NK-92 (cell line): ENCODE data around the gene SLC35E3.
"Not testable (repeated sequence)": the region's sequence is repeated elsewhere in the genome, so short reads cannot be mapped to it uniquely, and the experiment has no call there.

Experiments
- DNase-seq: peaks from one replicate; lab custom pipeline; 2025; ENCODE audit not compliant: unreplicated experiment; lab: John Stamatoyannopoulos, UW

SLC35E3 gene

GRCh38 chr12:68811573-68811972 lies 65.6 kb downstream of the SLC35E3 start:
- DNase-seq, result not testable (repeated sequence)

GRCh38 chr12:68812553-68813241 lies 66.7 kb downstream of the SLC35E3 start:
- DNase-seq, result no peak

- no peak for DNase-seq
Observed at GRCh38 chr12:68813242-68813593, 67.2 kb downstream of the SLC35E3 start.

- no peak for DNase-seq
Observed at GRCh38 chr12:68814490-68815231, 68.7 kb downstream of the SLC35E3 start.

GRCh38 chr12:68815232-68815927 lies 69.4 kb downstream of the SLC35E3 start:
- DNase-seq, result no peak

GRCh38 chr12:68815928-68816800 lies 70.2 kb downstream of the SLC35E3 start:
- DNase-seq, result no peak

- not testable (repeated sequence) for DNase-seq
Observed at GRCh38 chr12:68819481-68819880, 73.5 kb downstream of the SLC35E3 start.

GRCh38 chr12:68821357-68822188 lies 75.6 kb downstream of the SLC35E3 start:
- no peak for DNase-seq

- DNase-seq, result no peak
Observed at GRCh38 chr12:68823696-68824095, 77.7 kb downstream of the SLC35E3 start.

- no peak for DNase-seq
Observed at GRCh38 chr12:68824131-68824530, 78.2 kb downstream of the SLC35E3 start.

- no peak for DNase-seq
Observed at GRCh38 chr12:68824597-68825250, 78.7 kb downstream of the SLC35E3 start.

- no peak for DNase-seq
Observed at GRCh38 chr12:68825569-68826217, 79.7 kb downstream of the SLC35E3 start.

- no peak for DNase-seq
Observed at GRCh38 chr12:68827895-68828671, 82.1 kb downstream of the SLC35E3 start.

- no peak for DNase-seq
Observed at GRCh38 chr12:68828672-68829068, 82.7 kb downstream of the SLC35E3 start.
